BLaER1 treated with 17β-estradiol and CSF1 and Interleukin-3, amounts not matched to agents 10 nM and 100 nM (cell line): ENCODE measurements around the gene IDH2.
A peak's percentile ranks its signal among the peaks of the same experiment; 100 is the strongest.
"Not testable (repeated sequence)": the region's sequence is repeated elsewhere in the genome, so short reads cannot be mapped to it uniquely, and the experiment has no call there.

Experiments
- H3K27ac ChIP-seq, 11 experiments: shearing (Covaris generic); formaldehyde crosslinking; 2 replicates each; pipeline ENCODE4 v1.8.1; 2022
- H3K27me3 ChIP-seq, 11 experiments: shearing (Covaris generic); formaldehyde crosslinking; 2 replicates each; pipeline ENCODE4 v1.8.1; 2022
- H3K36me3 ChIP-seq, 11 experiments: shearing (Covaris generic); formaldehyde crosslinking; 2 replicates each; pipeline ENCODE4 v1.8.1; 2022
- H3K4me1 ChIP-seq, 10 experiments: shearing (Covaris generic); formaldehyde crosslinking; 2 replicates each; pipeline ENCODE4 v1.8.1; 2022
- H3K4me2 ChIP-seq, 11 experiments: shearing (Covaris generic); formaldehyde crosslinking; 2 replicates each; pipeline ENCODE4 v1.8.1; 2022
- H3K4me3 ChIP-seq, 10 experiments: shearing (Covaris generic); formaldehyde crosslinking; 2 replicates each; pipeline ENCODE4 v1.8.1; 2022
- H3K9ac ChIP-seq, 11 experiments: shearing (Covaris generic); formaldehyde crosslinking; 2 replicates each; pipeline ENCODE4 v1.8.1; 2022
- H3K9me3 ChIP-seq, 11 experiments: shearing (Covaris generic); formaldehyde crosslinking; replicated peaks in 1 of 11; 2 replicates each; pipeline ENCODE4 v1.8.1; 2022
- H4K20me1 ChIP-seq, 11 experiments: shearing (Covaris generic); formaldehyde crosslinking; 2 replicates each; pipeline ENCODE4 v1.8.1; 2022
- Cebpa-rat ChIP-seq, 11 experiments: shearing (Covaris generic); IDR thresholded peaks; 2 replicates each; pipeline ENCODE4 v1.8.1; 2022

The IDH2 gene

GRCh38 chr15:90101969-90102890 lies at the start of gene IDH2:
Gene IDH2 (minus strand): TSS chr15:90102468. CDS start chr15:90102390, 78 bp downstream.
- Histone ChIP-seq H3K4me3 (peak within 1 kb of the TSS; percentile 93 to 99 (median 94)), H3K27me3 (peaks cover 6 to 16% (median 15%) of the 10 kb centered on the region in 11 experiments; a peak in 15 of 22 replicates), H3K27ac (peak within 1 kb of the TSS; percentile 82 to 100 (median 99)), H3K9ac (peak within 1 kb of the TSS; percentile 90 to 100 (median 99)), H3K4me1 (peaks cover 54 to 62% (median 58%) of the 10 kb centered on the region in 10 experiments), H4K20me1 (peaks cover 34 to 43% (median 39%) of the 10 kb centered on the region in 11 experiments; a peak in 21 of 22 replicates), H3K4me2 (peak within 1 kb of the TSS; percentile 95 to 100 (median 99)), H3K36me3 (peaks cover 0 to 10% (median 0%) of the 10 kb centered on the region in 11 experiments; a peak in 5 of 22 replicates), H3K9me3 (no peaks in the 10 kb centered on the region)
- TF ChIP-seq Cebpa-rat (IDR thresholded peaks at IDR 0.05): no peak

GRCh38 chr15:90150551-90150950 lies 48.3 kb upstream of the IDH2 start:
- H3K27me3 ChIP-seq, H3K4me3 ChIP-seq, H4K20me1 ChIP-seq, H3K9ac ChIP-seq, H3K4me2 ChIP-seq, H3K9me3 ChIP-seq, H3K27ac ChIP-seq, H3K36me3 ChIP-seq: not testable (repeated sequence)
- H3K4me1 ChIP-seq: peaks cover 11 to 28% (median 22%) of the 10 kb centered on the region in 10 experiments

- Histone ChIP-seq H3K9ac (no peak overlapping the region), H3K4me2 (no peak overlapping the region; a peak in 1 of 22 replicates)
Measured at GRCh38 chr15:90149609-90150340, 47.5 kb upstream of the IDH2 start.

DNA sequence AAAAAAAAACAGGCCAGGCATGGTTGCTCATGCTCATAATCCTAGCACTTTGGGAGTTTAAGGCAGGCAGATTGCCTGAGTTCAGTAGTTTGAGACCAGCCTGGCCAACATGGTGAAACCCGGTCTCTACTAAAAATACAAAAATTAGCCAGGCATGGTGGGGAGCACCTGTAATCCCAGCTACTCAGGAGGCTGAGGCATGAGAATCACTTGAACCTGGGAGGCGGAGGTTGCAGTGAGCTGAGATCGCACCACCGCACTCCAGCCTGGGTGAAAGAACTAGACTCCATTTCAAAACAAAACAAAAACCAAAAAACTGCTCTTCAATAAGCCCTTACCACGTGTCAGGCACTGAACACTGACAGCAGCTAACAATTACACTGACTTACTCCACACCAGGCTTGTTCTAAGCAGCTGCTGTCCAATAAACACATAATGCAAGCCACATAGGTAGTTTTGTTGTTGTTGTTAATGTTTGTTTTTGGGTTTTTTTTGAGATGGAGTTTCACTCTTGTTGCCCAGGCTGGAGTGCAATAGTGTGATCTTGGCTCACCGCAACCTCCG lies 44.0 kb upstream of the IDH2 start:
- H3K27me3 ChIP-seq, H3K9ac ChIP-seq, H4K20me1 ChIP-seq, H3K9me3 ChIP-seq, H3K36me3 ChIP-seq, H3K4me3 ChIP-seq: not testable (repeated sequence)
- Histone ChIP-seq H3K27ac (peak overlapping the region in 2 of 11 experiments; percentile 10 to 24; a peak in 2 of 22 replicates), H3K4me2 (peak overlapping the region in 6 of 11 experiments; percentile 47 to 73 (median 68); a peak in 11 of 22 replicates), H3K4me1 (peaks cover 24 to 68% (median 53%) of the 10 kb centered on the region in 10 experiments)

More at GRCh38 chr15:90149609-90150340, 47.5 kb upstream of the IDH2 start:
- Histone ChIP-seq H3K4me1 (peaks cover 4 to 33% (median 27%) of the 10 kb centered on the region in 10 experiments), H3K9me3 (no peaks in the 10 kb centered on the region), H4K20me1 (no peaks in the 10 kb centered on the region), H3K27ac (no peak overlapping the region), H3K4me3 (no peak overlapping the region), H3K36me3 (no peaks in the 10 kb centered on the region), H3K27me3 (no peaks in the 10 kb centered on the region)
- TF ChIP-seq Cebpa-rat (IDR thresholded peaks at IDR 0.05): no peak

GRCh38 chr15:90145761-90146160 lies 43.5 kb upstream of the IDH2 start:
- Histone ChIP-seq H3K36me3 (no peaks in the 10 kb centered on the region), H3K4me1 (peaks cover 25 to 68% (median 54%) of the 10 kb centered on the region in 10 experiments), H3K9ac (peak overlapping the region in 3 of 11 experiments; percentile 1 to 17 (median 16); a peak in 2 of 22 replicates), H4K20me1 (no peaks in the 10 kb centered on the region), H3K9me3 (no peaks in the 10 kb centered on the region), H3K4me3 (no peak overlapping the region), H3K27ac (peak overlapping the region in 3 of 11 experiments; percentile 24 to 57 (median 45); a peak in 4 of 22 replicates), H3K27me3 (no peaks in the 10 kb centered on the region), H3K4me2 (peak overlapping the region in 9 of 11 experiments; percentile 26 to 73 (median 56); a peak in 16 of 22 replicates)
- TF ChIP-seq Cebpa-rat (IDR thresholded peaks at IDR 0.05): no peak

GRCh38 chr15:90145259-90145658 lies 43.0 kb upstream of the IDH2 start:
- H4K20me1 ChIP-seq: no peaks in the 10 kb centered on the region
- H3K9me3 ChIP-seq: no peaks in the 10 kb centered on the region
- H3K9ac ChIP-seq: peak overlapping the region in 4 of 11 experiments; percentile 1 to 23 (median 16); a peak in 3 of 22 replicates
- peak overlapping the region in 3 of 11 experiments; percentile 24 to 57 (median 45); a peak in 6 of 22 replicates for H3K27ac ChIP-seq
- H3K36me3 ChIP-seq: no peaks in the 10 kb centered on the region
- TF ChIP-seq Cebpa-rat (IDR thresholded peaks at IDR 0.05): no peak
- peak overlapping the region in 10 of 11 experiments; percentile 20 to 73 (median 54); a peak in 17 of 22 replicates for H3K4me2 ChIP-seq
- peaks cover 25 to 68% (median 54%) of the 10 kb centered on the region in 10 experiments for H3K4me1 ChIP-seq
- no peak overlapping the region for H3K4me3 ChIP-seq
- no peaks in the 10 kb centered on the region for H3K27me3 ChIP-seq

DNA sequence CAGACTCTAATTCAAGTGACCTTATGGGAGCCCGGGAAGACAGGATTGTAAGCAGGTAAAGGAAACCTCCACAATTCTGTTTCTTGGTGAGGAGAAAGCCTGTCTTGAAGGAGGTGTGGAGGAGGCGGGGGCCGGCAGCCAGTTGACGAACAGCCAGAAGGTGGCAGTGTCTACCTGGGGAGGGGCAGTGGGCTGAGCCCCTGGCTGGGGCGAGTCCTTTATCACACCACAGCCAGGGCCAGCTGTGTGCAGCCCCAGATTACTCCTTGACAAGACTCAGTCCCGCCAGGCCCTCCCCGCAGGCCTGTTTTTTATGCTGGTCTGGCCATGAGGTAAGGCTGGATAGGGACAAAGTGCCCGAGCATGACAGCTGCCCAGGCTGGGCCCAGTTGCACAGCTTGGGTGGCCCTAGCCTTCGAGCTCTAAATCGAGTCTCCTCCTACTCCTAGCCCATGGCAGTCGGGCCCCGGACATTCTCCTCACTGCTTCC lies 40.9 kb upstream of the IDH2 start:
- Histone ChIP-seq H3K4me2 (peak overlapping the region; percentile 31 to 79 (median 60)), H3K27ac (peak overlapping the region in 3 of 11 experiments; percentile 7 to 43 (median 40); a peak in 5 of 22 replicates)

More for the DNA sequence above, 40.9 kb upstream of the IDH2 start:
- Histone ChIP-seq H3K36me3 (no peaks in the 10 kb centered on the region), H3K4me1 (peaks cover 28 to 65% (median 49%) of the 10 kb centered on the region in 10 experiments), H3K9me3 (no peaks in the 10 kb centered on the region), H3K27me3 (no peaks in the 10 kb centered on the region), H3K9ac (peak overlapping the region in 7 of 11 experiments; percentile 3 to 44 (median 28); a peak in 8 of 22 replicates), H3K4me3 (no peak overlapping the region), H4K20me1 (no peaks in the 10 kb centered on the region)
- TF ChIP-seq Cebpa-rat (IDR thresholded peaks at IDR 0.05): no peak
